Neural crest cell (in vitro differentiated cells): ENCODE data around the gene DRG2. TPM values are rescaled to one million over a fixed set of nuclear protein-coding genes. Genes with fewer than 3 reads are reported as not detected.

Source experiments
- DNase-seq: peaks from one replicate; pipeline ENCODE4 v3.0.0; 2021; ENCODE audit warnings: low read depth, mixed read lengths, low spot score
- H3K27ac Mint-ChIP-seq: one replicate; pipeline ENCODE4 v1.8.0; 2021; ENCODE audit warnings: mild to moderate bottlenecking, mixed read lengths; ENCODE audit not compliant: unreplicated experiment
- H3K27me3 Mint-ChIP-seq: 2 replicates; pipeline ENCODE4 v1.8.0; 2021; ENCODE audit warnings: low read depth, mild to moderate bottlenecking, mixed read lengths
- H3K36me3 Mint-ChIP-seq: 2 replicates; pipeline ENCODE4 v1.8.0; 2021; ENCODE audit warnings: low read depth, mild to moderate bottlenecking, mixed read lengths
- H3K4me1 Mint-ChIP-seq: 2 replicates; pipeline ENCODE4 v1.8.0; 2021; ENCODE audit warnings: mixed read lengths
- H3K4me3 Mint-ChIP-seq: one replicate; pipeline ENCODE4 v1.8.0; 2021; ENCODE audit warnings: mild to moderate bottlenecking, mixed read lengths
- H3K9me3 Mint-ChIP-seq: 2 replicates; pipeline ENCODE4 v1.8.0; 2021; ENCODE audit warnings: mixed read lengths
- CTCF ChIP-seq: fragments of 200-600 bp; sonication (generic); conservative IDR thresholded peaks from 2 replicates; pipeline ENCODE4 v1.5.0; 2021; ENCODE audit warnings: antibody characterized with exemption, mild to moderate bottlenecking
- total RNA-seq: library from RNA; stranded (reverse); gene quantifications from 2 replicates; pipeline ENCODE4 v1.2.1, GENCODE V29; 2021

The DRG2 gene
- total RNA-seq, 1 donor from 2014 or later = 40.3 TPM

- no peak for DNase-seq
- Mint-ChIP-seq H3K27ac (no peak overlapping the region), H3K4me3 (no peak overlapping the region)
Observed at GRCh38 chr17:18074566-18075272, 13.0 kb upstream of the DRG2 start.

GRCh38 chr17:18076936-18077335 lies 10.8 kb upstream of the DRG2 start:
- no peak overlapping the region for H3K4me3 Mint-ChIP-seq

More at GRCh38 chr17:18074566-18075272, 13.0 kb upstream of the DRG2 start:
- peaks cover 13% of the 10 kb centered on the region for H3K4me1 Mint-ChIP-seq
- no peak for TF ChIP-seq CTCF
- H3K9me3 Mint-ChIP-seq = no peaks in the 10 kb centered on the region
- H3K27me3 Mint-ChIP-seq = peaks cover 4% of the 10 kb centered on the region
- H3K36me3 Mint-ChIP-seq = no peaks in the 10 kb centered on the region

GRCh38 chr17:18079543-18079942 lies 8.2 kb upstream of the DRG2 start:
- H3K4me1 Mint-ChIP-seq = no peaks in the 10 kb centered on the region
- DNase-seq = no peak
- no peak for TF ChIP-seq CTCF
- H3K4me3 Mint-ChIP-seq = no peak overlapping the region
- H3K27ac Mint-ChIP-seq = no peak overlapping the region
- H3K27me3 Mint-ChIP-seq = peaks cover 4% of the 10 kb centered on the region
- H3K9me3 Mint-ChIP-seq = no peaks in the 10 kb centered on the region
- H3K36me3 Mint-ChIP-seq = no peaks in the 10 kb centered on the region

More at GRCh38 chr17:18076936-18077335, 10.8 kb upstream of the DRG2 start:
- H3K27ac Mint-ChIP-seq = no peak overlapping the region
- DNase-seq = no peak
- no peaks in the 10 kb centered on the region for H3K9me3 Mint-ChIP-seq
- no peaks in the 10 kb centered on the region for H3K36me3 Mint-ChIP-seq
- peaks cover 4% of the 10 kb centered on the region for H3K27me3 Mint-ChIP-seq
- TF ChIP-seq CTCF = no peak
- H3K4me1 Mint-ChIP-seq = no peaks in the 10 kb centered on the region

- TF ChIP-seq CTCF = no peak
- Mint-ChIP-seq H3K4me3 (no peak overlapping the region), H3K9me3 (no peaks in the 10 kb centered on the region), H3K27ac (no peak overlapping the region), H3K27me3 (peaks cover 1% of the 10 kb centered on the region), H3K36me3 (no peaks in the 10 kb centered on the region), H3K4me1 (peaks cover 18% of the 10 kb centered on the region)
- DNase-seq = no peak
Observed at GRCh38 chr17:18084256-18084655, 3.5 kb upstream of the DRG2 start.

GRCh38 chr17:18089613-18090012 lies 1.9 kb downstream of the DRG2 start:
- no peaks in the 10 kb centered on the region for H3K9me3 Mint-ChIP-seq
- peaks cover 22% of the 10 kb centered on the region for H3K4me1 Mint-ChIP-seq
- peaks cover 6% of the 10 kb centered on the region for H3K36me3 Mint-ChIP-seq
- H3K4me3 Mint-ChIP-seq = peak overlapping the region; percentile 97
- no peak for DNase-seq
- H3K27me3 Mint-ChIP-seq = no peaks in the 10 kb centered on the region
- TF ChIP-seq CTCF = no peak
- no peak overlapping the region for H3K27ac Mint-ChIP-seq
